ENCODE data around the gene TBATA. TPM values are rescaled to one million over a fixed set of nuclear protein-coding genes. Genes with fewer than 3 reads are reported as not detected.
A peak's percentile ranks its signal among the peaks of the same experiment; 100 is the strongest.

The TBATA gene
- polyA plus RNA-seq, 1 experiment: not detected

DNA sequence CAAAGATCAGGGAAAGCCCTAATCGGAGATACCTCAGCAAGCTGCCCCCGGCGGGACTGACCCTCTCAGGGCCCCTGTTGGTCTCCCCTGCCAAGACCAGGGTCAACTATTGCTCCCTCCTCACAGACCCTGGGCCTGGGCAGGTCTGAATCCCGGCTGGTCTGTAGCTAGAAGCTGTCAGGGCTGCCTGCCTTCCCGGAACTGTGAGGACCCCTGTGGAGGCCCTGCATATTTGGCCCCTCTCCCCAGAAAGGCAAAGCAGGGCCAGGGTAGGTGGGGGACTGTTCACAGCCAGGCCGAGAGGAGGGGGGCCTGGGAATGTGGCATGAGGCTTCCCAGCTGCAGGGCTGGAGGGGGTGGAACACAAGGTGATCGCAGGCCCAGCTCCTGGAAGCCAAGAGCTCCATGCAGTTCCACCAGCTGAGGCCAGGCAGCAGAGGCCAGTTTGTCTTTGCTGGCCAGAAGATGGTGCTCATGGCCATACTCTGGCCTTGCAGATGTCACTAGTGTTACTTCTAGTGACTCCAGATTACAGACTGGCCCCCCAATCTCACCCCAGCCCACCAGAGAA lies 24.1 kb downstream of the TBATA start:
- TF ChIP-seq, protein P1, sequence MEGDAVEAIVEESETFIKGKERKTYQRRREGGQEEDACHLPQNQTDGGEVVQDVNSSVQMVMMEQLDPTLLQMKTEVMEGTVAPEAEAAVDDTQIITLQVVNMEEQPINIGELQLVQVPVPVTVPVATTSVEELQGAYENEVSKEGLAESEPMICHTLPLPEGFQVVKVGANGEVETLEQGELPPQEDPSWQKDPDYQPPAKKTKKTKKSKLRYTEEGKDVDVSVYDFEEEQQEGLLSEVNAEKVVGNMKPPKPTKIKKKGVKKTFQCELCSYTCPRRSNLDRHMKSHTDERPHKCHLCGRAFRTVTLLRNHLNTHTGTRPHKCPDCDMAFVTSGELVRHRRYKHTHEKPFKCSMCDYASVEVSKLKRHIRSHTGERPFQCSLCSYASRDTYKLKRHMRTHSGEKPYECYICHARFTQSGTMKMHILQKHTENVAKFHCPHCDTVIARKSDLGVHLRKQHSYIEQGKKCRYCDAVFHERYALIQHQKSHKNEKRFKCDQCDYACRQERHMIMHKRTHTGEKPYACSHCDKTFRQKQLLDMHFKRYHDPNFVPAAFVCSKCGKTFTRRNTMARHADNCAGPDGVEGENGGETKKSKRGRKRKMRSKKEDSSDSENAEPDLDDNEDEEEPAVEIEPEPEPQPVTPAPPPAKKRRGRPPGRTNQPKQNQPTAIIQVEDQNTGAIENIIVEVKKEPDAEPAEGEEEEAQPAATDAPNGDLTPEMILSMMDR (IDR thresholded peaks at IDR 0.05; ENCODE audit: insufficient read depth, low read depth, low read length): peak; percentile 35; the same call in 1 of the 2 replicates
- CTCF ChIA-PET: interaction anchor here (0.6 to 12.5 kb wide), 17 partner anchors 10 to 300 kb away, joined by 3 to 171 read pairs (median 5); no protein-coding TSS in a partner anchor
- no peak for DNase-seq (ENCODE audit: low read depth)
- POLR2A ChIA-PET: no interaction called here
- Histone ChIP-seq H3K4me3 (ENCODE audit: low read depth, low read length) (no peak overlapping the region), H3K27me3 (ENCODE audit: control insufficient read depth, insufficient read depth, low read length) (no peaks in the 10 kb centered on the region; the same call in 1 of the 2 replicates), H3K36me3 (ENCODE audit: control insufficient read depth, insufficient read depth, low read length) (no peaks in the 10 kb centered on the region)

DNA sequence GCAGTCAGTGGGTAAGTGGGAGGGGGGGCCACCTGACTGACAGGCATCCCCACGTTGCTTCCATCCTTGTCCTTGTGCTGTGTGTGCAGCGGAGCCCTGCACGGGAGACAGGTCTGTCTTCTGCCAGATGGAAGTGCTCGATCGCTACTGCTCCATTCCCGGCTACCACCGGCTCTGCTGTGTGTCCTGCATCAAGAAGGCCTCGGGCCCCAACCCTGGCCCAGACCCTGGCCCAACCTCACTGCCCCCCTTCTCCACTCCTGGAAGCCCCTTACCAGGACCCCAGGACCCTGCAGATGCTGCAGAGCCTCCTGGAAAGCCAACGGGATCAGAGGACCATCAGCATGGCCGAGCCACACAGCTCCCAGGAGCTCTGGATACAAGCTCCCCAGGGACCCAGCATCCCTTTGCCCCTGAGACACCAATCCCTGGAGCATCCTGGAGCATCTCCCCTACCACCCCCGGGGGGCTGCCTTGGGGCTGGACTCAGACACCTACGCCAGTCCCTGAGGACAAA lies 24.8 kb downstream of the TBATA start:
- TF ChIP-seq, protein P1 (IDR thresholded peaks at IDR 0.05; ENCODE audit: insufficient read depth, low read depth, low read length): no peak
- POLR2A ChIA-PET: no interaction called here
- CTCF ChIA-PET: interaction anchor here (0.7 to 12.5 kb wide), 14 partner anchors 9 to 299 kb away, joined by 3 to 171 read pairs (median 6); no protein-coding TSS in a partner anchor
- H3K4me3 ChIP-seq (ENCODE audit: low read depth, low read length): no peak overlapping the region
- H3K36me3 ChIP-seq (ENCODE audit: control insufficient read depth, insufficient read depth, low read length): no peaks in the 10 kb centered on the region
- no peaks in the 10 kb centered on the region; the same call in 1 of the 2 replicates for H3K27me3 ChIP-seq (ENCODE audit: control insufficient read depth, insufficient read depth, low read length)
- DNase-seq (ENCODE audit: low read depth): no peak

DNA sequence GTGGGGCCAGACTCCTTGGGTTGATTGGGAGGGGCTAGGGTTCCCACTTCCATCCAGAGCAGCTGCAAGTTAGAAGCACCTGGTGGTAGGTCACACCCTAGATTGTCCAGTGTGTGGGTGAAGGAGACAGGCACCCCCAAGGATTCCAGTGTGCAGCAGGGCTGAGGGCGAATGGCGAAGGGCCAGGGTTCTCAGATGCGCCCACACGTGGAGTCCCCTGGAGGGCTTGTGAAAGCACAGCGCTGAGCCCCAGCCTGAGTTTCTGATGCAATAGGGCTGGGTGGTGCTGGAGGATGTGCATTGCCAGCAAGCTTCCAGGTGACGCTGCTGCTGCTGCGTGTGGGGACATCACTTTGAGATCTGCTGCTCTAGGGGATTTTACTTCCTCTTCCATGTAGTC lies 25.4 kb downstream of the TBATA start:
- TF ChIP-seq, protein P1 (IDR thresholded peaks at IDR 0.05; ENCODE audit: insufficient read depth, low read depth, low read length): no peak
- no peak overlapping the region for H3K4me3 ChIP-seq (ENCODE audit: low read depth, low read length)
- no peaks in the 10 kb centered on the region; the same call in 1 of the 2 replicates for H3K27me3 ChIP-seq (ENCODE audit: control insufficient read depth, insufficient read depth, low read length)
- ChIA-PET CTCF (interaction anchor here (0.9 to 12.5 kb wide), 16 partner anchors 9 to 219 kb away, joined by 3 to 171 read pairs (median 6); no protein-coding TSS in a partner anchor), POLR2A (no interaction called here)
- DNase-seq (ENCODE audit: low read depth): no peak
- no peaks in the 10 kb centered on the region for H3K36me3 ChIP-seq (ENCODE audit: control insufficient read depth, insufficient read depth, low read length)

DNA sequence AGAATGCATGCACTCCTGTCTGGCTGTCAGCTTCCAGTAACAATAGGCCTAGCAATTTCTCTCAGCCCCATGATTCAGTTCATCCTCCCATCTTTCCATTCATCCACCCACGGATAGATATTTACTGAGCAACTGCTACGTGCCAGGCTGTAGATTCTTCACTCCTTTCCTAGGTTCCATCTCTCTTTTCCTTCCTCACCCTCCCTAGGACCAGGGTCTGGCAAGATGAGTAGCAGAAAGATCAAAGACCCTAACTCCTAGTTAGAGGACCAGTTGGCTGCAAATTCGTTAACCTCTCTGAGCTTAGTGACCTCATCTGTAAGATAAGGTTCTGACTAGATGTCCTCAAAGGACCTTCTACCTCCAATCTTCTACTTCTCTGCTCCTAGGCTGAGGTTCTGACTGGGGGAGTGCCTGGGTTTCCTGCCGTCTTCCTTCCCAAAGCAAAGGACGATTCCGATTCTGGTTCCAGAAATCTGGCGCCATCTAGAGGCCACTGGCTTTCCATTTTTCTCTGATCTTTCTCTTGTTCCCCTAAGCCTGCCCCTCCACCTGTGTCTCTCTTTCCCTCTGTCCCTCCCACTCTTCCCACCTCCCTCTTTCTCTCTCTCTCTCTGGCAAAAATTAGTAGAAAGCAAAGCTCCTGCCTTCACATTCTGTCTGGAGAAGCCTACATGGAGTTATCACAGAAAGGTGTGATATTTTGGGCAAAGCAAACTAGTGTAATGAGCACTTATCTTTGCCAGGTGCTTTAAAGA lies 26.2 kb downstream of the TBATA start:
- CTCF ChIA-PET: interaction anchor here (0.7 to 12.5 kb wide), 24 partner anchors 9 to 302 kb away, joined by 3 to 171 read pairs (median 4); no protein-coding TSS in a partner anchor
- DNase-seq (ENCODE audit: low read depth): no peak
- Histone ChIP-seq H3K27me3 (ENCODE audit: control insufficient read depth, insufficient read depth, low read length) (no peaks in the 10 kb centered on the region; the same call in 1 of the 2 replicates), H3K36me3 (ENCODE audit: control insufficient read depth, insufficient read depth, low read length) (no peaks in the 10 kb centered on the region), H3K4me3 (ENCODE audit: low read depth, low read length) (no peak overlapping the region)
- TF ChIP-seq, protein P1 (IDR thresholded peaks at IDR 0.05; ENCODE audit: insufficient read depth, low read depth, low read length): peak; percentile 82
- POLR2A ChIA-PET: no interaction called here

DNA sequence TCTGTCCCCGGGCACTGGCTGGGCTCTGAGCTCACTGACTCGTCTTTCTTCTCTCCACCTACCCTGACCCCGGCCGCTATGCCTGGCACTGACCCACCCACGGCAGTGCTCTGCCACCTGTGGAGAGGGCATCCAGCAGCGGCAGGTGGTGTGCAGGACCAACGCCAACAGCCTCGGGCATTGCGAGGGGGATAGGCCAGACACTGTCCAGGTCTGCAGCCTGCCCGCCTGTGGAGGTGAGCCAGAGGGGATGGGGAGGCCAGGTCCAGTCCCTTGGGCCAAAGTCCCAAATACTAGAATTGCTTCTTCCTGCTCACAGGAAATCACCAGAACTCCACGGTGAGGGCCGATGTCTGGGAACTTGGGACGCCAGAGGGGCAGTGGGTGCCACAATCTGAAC lies 27.3 kb downstream of the TBATA start:
- no peaks in the 10 kb centered on the region; the same call in 1 of the 2 replicates for H3K27me3 ChIP-seq (ENCODE audit: control insufficient read depth, insufficient read depth, low read length)
- POLR2A ChIA-PET: no interaction called here
- H3K4me3 ChIP-seq (ENCODE audit: low read depth, low read length): no peak overlapping the region
- CTCF ChIA-PET: interaction anchor here (1.0 to 12.5 kb wide), 10 partner anchors 8 to 301 kb away, joined by 3 to 171 read pairs (median 6); no protein-coding TSS in a partner anchor
- TF ChIP-seq, protein P1 (IDR thresholded peaks at IDR 0.05; ENCODE audit: insufficient read depth, low read depth, low read length): no peak
- DNase-seq (ENCODE audit: low read depth): no peak
- no peaks in the 10 kb centered on the region for H3K36me3 ChIP-seq (ENCODE audit: control insufficient read depth, insufficient read depth, low read length)

Measured in BJ (cell line).